ENCODE results near the gene LCE1A.

Gene LCE1A, protein sequence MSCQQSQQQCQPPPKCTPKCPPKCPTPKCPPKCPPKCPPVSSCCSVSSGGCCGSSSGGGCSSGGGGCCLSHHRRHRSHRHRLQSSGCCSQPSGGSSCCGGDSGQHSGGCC

DNA sequence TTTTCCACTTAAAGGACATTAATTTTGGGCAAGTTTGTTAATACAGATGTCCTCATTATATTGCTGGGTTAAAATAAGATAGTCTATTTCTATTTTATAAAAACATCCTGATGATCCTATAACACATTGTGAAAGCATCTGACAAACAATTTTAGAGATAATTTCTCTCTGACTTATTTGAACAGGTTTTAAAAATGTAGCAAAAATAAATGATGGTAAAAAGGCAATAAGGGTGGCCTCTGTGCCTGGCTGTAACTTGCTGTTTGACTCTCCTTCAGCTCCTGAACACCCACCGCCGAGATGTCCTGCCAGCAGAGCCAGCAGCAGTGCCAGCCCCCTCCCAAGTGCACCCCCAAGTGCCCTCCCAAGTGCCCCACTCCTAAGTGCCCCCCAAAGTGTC is at the start of gene LCE1A:
TSS of gene LCE1A (plus strand) at position 301 of the 400 bp plus-strand sequence. CDS start at position 301, 0 bp downstream.
- DNase-seq (ENCODE audit: low read depth in 2 of 2): no peak

DNA sequence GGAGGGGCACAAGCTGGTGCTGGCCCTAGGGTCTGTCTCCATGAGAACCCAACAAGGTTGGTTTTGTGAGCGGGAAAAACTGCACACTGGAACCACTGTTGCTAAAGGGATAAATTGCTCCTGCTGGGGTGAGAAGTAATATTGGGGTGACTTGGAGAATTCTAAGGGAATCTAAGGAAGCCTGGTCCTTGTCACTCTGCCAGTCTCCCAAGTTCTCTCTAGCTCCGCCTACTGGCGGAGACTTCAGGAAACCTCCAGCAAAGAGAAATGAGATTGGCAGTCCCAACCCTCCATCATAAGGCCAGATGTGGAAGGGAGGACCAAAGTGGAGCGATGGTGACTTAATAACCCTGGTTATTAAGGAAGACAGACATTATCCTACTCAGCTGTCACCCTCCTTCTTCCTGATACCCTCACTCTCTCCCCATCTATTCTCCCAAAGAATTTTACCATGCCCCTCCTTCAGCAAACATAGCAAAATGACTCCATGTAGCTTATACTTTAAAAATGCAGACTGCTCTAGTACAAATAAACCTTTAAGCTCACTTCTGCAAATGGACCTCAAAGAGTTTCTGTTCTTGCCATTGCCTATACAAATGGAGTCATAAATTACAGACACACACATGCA is 49.6 kb upstream of the LCE1A start:
- DNase-seq (ENCODE audit: low read depth in 2 of 2): no peak

DNA sequence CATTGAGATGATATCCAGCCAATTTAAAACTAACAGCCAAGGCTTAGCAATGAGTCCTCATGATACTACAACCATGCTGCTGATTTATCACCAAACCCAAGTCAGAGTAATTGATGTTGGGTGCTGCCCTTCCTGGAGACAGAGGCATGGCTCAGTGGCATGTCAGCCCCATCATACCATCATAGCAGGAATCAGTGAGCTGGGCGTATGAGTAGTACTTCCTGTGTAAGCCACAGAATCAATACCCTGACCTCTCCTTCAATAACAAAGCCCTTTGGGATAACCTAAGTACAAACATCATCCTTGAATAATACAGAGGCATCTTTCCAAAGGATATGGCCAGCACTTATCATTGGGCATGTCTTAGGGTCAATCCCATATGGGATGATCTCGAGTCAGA is 44.2 kb upstream of the LCE1A start:
- no peak for DNase-seq (ENCODE audit: low read depth in 2 of 2)

DNA sequence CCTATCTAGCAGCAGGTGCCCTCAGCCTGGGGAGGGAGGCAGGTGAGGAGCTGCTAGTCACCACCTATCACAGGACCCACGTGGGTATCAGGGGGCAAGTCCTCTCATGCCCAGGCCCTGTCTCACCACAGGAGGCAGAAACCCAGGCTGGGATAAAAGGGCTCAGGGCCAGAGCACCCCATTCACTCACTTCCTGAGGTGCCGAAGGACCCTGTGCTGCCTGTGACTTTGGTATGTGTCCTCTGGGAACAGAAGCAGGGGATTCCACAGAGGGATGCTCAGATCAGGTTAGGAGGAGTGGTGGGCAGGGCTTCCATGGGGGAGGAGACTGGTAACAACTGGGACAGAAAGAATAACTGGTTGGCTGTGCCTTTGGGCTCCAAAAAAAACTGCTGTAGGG is 41.2 kb upstream of the LCE1A start, which contains the start of gene LCE1E:
TSS of gene LCE1E (plus strand) at position 181 of the 400 bp plus-strand sequence. CDS start 1,043 bp downstream, outside the sequence.
- DNase-seq (ENCODE audit: low read depth in 2 of 2): no peak

DNA sequence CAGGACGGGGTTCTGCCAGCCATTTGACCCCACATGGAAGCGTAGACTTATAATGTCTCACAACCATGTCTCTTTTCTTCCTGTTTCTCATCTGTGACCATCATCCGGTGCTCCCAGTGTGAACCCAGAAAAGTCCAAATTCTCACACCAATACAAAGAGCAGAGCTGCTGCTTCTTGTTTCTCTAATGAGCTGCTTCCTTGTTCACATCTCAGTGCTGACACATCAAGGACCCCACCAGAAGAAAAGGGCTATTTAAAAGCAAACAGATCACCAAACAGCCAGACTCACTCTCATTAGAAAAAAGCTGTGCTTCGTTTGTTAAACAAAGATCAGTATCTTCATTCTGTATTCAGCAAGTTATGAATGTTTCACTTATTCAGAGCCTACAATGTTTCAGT is 31.6 kb upstream of the LCE1A start:
- no peak for DNase-seq (ENCODE audit: low read depth in 2 of 2)

DNA sequence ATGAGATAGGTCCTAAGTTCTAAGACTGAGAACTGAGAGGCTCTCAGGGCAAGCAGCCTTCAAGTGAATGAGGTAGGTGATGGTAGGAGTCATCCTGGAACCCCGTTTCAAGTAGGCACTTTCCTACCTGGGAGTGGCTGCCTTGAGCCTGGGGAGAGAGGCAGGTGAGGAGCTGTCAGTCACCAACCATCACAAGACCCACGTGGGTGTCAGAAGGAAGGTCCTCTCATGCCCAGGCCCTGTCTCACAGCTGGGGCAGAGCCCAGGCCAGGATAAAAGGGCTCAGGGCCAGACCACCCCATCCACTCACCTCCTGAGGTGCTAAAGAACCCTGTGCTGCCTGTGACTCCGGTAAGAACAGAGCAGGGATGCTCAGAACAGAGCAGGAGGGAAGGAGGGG is 30.9 kb upstream of the LCE1A start, which contains the start of gene LCE1D:
TSS of gene LCE1D (plus strand) at position 301 of the 400 bp plus-strand sequence. CDS start 1,074 bp downstream, outside the sequence.
- DNase-seq (ENCODE audit: low read depth in 2 of 2): no peak

DNA sequence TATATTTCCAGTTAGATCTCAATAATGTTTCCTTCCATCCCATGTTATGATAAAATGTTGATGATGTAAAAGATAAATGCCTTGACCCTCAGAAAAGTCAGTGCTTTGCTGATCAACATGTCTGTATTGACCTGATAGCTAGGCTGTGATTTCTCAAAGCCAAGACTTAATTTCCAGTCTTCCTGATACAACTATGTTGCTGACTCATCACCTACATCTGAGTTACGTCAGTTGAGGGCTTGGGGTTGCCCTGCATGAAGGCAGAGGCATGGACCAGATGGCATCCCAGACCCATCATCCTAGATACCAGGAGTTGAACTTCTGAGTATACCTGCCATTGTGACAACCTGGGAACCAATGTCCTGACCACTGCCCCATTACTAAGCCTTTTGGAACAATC is 25.9 kb upstream of the LCE1A start:
- no peak for DNase-seq (ENCODE audit: low read depth in 2 of 2)

DNA sequence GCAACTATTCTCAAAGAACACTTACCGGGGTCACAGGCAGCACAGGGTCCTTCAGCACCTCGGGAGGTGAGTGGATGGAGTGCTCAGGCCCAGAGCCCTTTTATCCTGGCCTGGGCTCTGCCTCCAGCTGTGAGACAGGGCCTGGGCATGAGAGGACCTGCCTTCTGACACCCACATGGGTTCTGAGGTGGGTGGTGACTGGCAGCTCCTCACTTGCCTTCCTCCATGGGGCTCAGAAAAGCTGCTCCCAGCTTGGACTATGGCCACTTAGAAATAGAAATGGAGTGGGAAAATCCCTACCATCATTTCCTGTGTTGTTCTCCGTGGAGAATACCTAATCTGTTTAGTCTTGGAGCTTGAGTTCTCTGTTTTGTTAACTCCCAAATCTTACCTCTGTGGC is 20.7 kb upstream of the LCE1A start, which contains the start of gene LCE1C:
TSS of gene LCE1C (minus strand) at position 76 of the 400 bp plus-strand sequence. CDS start 1,173 bp downstream, outside the sequence.
- DNase-seq (ENCODE audit: low read depth in 2 of 2): no peak

DNA sequence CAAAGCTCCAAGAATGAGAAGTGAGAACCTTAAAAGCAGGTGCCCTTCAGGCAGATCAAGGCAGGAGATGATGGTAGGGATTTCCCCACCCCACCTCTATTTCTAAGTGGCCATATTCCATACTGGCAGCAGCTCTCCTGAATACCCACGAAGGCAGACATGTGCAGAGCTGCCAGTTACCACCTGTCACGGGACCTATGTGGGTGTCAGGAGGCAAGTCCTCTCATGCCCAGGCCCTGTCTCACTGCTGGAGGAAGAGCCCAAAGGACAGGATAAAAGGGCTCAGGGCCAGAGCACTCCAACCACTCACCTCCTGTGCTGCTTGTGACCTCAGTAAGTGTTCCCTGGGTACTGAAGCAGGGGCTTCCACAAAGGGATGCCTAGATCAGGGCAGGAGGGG is 16.2 kb upstream of the LCE1A start:
- no peak for DNase-seq (ENCODE audit: low read depth in 2 of 2)

DNA sequence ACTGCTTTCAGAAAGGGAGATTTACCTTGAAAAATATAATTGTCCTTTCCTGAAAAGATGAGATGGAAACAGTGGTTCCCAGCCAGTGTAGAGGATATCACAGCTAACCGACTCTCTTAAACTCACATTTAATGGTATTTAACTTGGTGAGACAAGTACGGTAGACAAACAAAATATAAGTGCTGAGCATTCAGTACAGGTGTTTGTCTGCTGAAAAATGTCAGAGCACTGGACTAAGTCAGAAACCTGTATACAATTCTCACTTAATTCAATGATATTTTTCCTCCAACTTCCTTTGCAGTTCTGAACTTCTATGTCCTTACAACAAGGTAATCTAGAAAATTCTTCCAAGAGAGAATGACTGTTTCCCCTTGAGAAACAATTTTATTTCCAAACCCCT is 15.6 kb upstream of the LCE1A start, which contains the start of gene LCE1B:
TSS of gene LCE1B (plus strand) at position 301 of the 400 bp plus-strand sequence. CDS start 476 bp downstream, outside the sequence.
- DNase-seq (ENCODE audit: low read depth in 2 of 2): no peak

DNA sequence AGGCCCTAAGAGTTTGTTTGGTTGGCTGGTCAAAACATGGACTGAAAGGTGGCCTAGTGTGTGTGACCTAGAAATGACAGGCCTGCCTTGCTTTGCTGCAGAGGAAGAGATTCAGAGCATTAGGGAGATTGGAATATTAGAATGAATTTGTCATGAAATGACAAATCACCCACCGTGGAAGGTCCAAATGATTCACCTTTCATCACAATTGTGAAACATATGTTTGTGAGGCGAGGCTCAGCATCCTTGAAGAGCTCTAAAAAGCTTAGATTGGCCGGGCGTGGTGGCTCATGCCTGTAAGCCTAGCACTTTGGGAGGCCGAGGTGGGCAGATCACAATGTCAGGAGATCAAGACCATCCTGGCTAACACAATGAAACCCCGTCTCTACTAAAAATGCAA is 10.0 kb upstream of the LCE1A start:
- no peak for DNase-seq (ENCODE audit: low read depth in 2 of 2)

DNA sequence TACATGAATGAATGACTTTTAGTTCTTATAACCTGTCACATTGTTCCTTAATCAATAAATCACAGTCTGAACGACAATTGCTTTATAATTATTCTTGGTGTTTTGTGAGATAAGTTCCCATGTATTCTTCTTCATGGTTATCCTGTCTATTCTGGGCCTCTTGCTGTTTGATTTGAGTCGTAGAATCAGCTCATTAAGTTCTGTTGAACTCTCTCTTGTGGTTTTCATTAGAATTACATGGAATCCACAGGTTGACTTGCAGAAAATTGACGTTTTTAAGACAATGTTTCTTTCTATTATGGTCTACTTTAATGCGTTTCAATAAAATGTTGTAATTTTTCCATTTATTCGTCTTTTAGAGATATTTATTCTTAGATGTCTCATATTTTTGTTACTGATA is 4.0 kb upstream of the LCE1A start:
- DNase-seq (ENCODE audit: low read depth in 2 of 2): no peak

DNA sequence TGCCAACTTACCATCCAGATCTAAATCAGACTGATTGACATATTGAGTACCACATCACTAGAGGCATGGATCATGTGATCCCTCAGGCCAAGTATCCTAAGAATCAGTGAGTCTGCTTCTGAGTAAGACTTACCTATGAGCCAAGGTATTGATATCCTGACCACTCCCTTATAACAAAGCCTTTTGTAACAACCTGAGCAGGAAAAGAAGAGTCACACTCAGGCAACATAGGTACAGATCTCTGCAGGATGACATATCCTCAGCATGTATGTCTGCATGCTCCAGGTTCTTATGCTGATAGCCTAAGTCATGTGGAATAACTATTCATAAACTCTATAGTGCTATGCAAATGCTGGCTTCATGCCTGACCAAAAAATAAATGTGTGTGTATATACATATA is 2.3 kb upstream of the LCE1A start:
- DNase-seq (ENCODE audit: low read depth in 2 of 2): no peak

DNA sequence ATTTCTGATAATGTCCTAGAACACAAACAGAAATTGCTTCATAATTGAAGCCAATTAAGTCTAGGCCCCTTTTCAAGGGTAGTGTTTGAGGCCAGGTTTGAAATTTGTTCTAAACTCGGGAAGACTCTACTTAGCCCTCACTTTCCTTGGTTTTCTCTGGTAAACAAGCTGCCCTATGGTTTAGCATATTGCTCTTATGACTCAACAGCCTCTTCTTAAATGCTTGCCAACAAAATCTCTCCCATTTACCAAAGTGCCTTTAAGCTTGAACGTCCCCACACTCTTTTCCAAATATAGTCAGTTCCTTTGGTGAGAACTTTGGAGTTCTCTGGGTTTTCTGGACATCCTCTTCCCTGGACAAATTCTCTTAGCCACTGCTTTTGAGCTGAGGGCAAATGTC is 9.6 kb downstream of the LCE1A start:
- no peak for DNase-seq (ENCODE audit: low read depth in 2 of 2)

DNA sequence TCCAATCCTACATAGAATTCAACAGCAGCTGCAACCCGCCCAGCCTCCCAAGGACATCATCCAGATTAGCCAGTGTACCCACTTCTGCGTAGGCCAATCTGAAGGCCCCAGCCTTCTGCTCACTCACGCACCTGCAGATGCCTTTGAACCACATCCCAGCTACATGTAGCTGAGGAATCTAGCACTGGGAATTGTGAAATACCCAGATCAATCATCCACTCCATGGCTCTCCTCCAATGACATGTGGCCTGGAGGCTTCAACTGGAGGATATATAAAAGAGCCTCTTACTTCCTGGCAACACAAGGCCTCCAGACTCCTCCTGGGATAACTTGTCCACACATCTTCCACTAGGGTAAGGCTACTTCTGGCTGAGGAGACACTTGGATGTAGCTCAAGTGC is 15.3 kb downstream of the LCE1A start, which contains the start of gene LCE6A:
TSS of gene LCE6A (plus strand) at position 301 of the 400 bp plus-strand sequence. CDS start 665 bp downstream, outside the sequence.
- DNase-seq (ENCODE audit: low read depth in 2 of 2): no peak

DNA sequence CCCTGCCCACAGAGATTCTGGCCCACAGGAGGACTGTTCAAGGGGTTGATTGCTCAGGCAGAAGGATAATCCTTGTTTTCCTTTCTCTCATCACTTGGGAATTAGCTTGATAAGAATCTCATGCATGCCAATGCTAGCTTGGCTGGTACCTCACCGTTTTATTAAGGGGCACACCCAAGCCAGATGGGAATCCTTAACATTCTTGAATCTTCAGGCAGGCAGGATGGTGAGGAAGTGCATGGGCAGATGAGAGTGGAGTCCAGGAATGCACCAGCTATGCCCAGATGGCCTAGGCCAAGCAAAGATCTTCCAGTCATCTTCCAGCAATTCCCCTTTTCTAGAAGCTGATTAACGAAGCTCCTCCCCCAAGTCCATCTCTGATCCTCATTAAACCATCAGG is 28.4 kb downstream of the LCE1A start:
- no peak for DNase-seq (ENCODE audit: low read depth in 2 of 2)

DNA sequence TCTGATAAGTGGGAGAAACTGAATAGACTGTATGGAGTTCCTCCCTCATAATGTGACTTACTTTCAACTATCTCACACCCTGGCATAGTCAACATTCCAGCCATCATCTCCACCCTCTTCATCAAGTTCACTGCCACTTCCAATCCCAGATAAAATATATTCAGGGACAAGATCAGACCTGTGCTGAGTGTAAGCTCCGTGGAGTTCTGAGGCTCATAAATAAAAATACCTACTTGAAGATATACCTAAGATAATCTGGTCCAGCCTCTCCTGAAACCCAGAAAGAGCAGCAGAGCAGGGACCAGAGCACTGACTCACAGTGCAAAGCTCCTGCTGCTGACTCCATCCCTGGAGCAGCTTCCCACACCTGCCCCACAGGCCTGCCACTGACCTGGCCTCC is 30.8 kb downstream of the LCE1A start:
- no peak for DNase-seq (ENCODE audit: low read depth in 2 of 2)

DNA sequence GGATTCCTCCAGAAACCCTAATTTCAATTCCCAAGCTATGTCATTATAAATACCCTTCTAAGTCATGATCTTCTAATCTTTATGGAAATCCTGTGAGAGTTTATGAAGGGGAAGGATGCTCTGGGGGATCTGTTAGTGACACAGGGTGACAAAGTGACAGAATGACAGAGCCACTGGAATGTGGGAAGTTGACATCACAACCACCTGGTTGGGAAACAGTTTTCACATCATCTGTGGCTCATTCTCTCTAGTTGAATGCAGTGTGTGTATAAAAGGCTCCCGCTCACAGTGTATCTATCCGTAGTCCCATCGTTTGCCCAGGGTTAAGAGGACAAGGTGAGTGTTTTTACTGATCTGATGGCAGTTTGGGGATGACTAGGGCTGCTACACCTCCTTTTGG is 32.4 kb downstream of the LCE1A start, which contains the start of gene LCE7A:
TSS of gene LCE7A (plus strand) at position 301 of the 400 bp plus-strand sequence. CDS start 702 bp downstream, outside the sequence.
- no peak for DNase-seq (ENCODE audit: low read depth in 2 of 2)

DNA sequence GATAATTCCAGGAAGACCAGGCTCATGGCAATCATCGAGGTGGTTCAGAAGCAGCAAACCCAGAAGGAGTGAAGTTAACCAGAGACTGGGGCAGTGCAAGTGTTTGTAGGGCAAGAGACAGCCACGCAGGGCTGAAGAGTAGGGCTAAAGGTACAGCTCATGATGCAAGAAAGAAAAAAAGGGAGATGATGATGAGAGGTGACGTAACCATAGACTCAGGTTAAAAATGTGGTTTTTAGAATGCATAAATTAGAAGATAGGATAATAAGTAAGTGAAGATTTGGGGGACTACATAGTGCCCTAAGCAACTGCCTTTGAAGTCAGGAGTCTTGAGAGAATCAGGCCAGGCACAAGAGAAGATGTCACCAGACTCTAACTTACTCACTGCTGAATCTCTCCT is 32.9 kb downstream of the LCE1A start:
- no peak for DNase-seq (ENCODE audit: low read depth in 2 of 2)

DNA sequence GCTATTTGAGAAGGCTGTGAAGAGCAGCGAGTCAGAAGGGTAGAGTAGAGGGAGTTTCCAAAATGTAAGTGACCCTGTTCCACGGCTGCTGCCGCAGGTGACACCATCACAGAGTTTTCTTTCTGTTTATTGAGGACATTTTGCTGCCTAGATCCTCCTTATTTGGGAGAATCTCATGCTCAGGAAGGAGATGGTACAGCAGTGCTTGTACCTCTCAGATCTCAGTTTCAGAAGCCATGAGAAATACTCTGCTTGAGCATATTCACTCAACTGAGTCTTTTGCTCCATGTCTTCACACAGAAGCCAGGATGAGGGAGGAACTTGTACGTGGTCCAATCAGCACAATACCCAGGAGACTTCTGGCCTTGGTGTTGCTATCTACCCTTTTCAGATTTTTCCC is 34.1 kb downstream of the LCE1A start:
- no peak for DNase-seq (ENCODE audit: low read depth in 2 of 2)

DNA sequence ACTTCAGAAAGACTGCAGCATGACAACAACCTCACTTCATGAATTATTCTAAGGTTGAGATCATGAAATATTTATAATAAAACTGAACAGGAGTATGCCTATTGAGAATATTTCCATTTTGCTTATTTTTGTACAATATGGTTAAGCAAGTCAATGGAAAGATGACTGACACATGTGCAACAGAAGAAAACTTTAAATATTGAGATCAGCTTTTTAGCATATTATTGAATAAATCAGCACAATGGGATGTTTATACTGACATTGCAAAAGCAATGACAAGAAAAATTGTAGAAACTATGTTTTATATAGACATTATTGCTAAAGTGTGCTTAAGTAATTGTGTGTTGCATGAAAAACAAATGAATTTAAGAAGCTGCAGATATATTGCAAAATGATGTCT is 37.2 kb downstream of the LCE1A start:
- no peak for DNase-seq (ENCODE audit: low read depth in 2 of 2)

DNA sequence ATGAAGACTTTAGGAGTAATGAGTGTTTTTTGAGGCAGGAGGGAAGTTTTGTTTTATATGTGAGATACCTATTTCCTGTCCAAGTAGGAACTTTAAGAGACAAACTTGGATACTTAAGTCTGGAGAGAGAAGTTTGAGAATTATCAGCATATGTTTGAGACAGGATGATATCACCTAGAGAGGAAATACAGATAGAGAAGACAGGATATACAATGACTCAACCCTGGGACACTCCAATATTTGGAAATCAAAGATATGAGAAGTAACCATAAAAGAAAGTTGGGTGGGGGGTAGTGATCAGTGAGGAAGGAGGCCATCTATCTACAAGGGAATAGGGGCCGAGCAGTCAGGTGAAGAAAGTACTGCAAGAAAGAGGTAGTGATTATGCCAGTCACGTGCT is 39.0 kb downstream of the LCE1A start:
- DNase-seq (ENCODE audit: low read depth in 2 of 2): no peak

DNA sequence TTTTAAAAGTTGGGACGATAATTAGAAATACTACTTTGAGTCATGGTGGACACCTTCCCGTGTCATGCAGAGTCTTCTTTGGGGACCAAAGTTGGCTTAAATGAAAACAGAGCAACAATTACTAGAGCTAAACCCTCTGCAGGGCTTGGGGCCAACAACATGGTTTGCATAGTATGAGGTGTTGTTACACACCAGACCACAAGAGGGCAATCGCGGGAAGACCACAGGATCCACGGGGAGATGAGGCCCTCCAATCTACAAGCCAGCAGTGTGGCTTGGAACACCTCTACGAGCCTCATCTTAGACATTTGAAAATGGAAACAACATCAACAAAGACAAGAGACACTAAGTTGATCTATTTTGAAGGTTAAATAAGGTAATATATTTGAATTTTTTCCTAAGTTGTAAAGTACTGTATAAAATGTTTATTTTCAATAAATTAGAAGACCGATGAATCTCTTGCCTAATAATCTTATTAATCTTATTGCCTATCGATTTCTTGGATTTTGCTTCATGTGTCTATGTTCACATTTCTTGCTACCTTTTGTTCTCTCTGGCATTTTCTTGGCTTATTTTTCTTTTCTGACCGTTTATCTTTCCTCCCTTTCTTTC is 42.6 kb downstream of the LCE1A start:
- peak; percentile 20 to 22 for DNase-seq (ENCODE audit: low read depth in 2 of 2)
